ENCODE results near the gene CERS6. TPM values are rescaled to one million over a fixed set of nuclear protein-coding genes. Genes with fewer than 3 reads are reported as not detected.

Gene CERS6
- polyA plus RNA-seq, 1 donor (not counting 4 experiments of a cell fraction or from before 2014, with no cell fraction given), result 19.5 TPM

GRCh38 chr2:168448980-168449379, 7.1 kb upstream of the CERS6 start:
- H3K4me1 ChIP-seq (ENCODE audit: control insufficient read depth, extremely low read depth, insufficient read depth, low read length), result peaks cover 2% of the 10 kb centered on the region
- no peaks in the 10 kb centered on the region for H3K27me3 ChIP-seq (ENCODE audit: control insufficient read depth, extremely low read depth, insufficient read depth, low read length)
- dilution Hi-C loops (cut with MboI; ENCODE audit: extremely low pct_ligation_motif_present, low sequenced_read_pairs), result no loop called here
- FAIRE-seq (no peak), DNase-seq (ENCODE audit: low read depth, low spot score) (no peak)
- H3K4me2 ChIP-seq (ENCODE audit: control insufficient read depth, extremely low read depth, insufficient read depth, low read depth, low read length), result no peak overlapping the region
- H3K79me2 ChIP-seq (ENCODE audit: control insufficient read depth, insufficient read depth, low read length), result no peaks in the 10 kb centered on the region
- H3K9ac ChIP-seq (ENCODE audit: control insufficient read depth, extremely low read depth, insufficient read depth, low read length), result no peak overlapping the region
- H3K27ac ChIP-seq (ENCODE audit: control insufficient read depth, insufficient read depth, low read length), result no peak overlapping the region
- TF ChIP-seq, protein P1, sequence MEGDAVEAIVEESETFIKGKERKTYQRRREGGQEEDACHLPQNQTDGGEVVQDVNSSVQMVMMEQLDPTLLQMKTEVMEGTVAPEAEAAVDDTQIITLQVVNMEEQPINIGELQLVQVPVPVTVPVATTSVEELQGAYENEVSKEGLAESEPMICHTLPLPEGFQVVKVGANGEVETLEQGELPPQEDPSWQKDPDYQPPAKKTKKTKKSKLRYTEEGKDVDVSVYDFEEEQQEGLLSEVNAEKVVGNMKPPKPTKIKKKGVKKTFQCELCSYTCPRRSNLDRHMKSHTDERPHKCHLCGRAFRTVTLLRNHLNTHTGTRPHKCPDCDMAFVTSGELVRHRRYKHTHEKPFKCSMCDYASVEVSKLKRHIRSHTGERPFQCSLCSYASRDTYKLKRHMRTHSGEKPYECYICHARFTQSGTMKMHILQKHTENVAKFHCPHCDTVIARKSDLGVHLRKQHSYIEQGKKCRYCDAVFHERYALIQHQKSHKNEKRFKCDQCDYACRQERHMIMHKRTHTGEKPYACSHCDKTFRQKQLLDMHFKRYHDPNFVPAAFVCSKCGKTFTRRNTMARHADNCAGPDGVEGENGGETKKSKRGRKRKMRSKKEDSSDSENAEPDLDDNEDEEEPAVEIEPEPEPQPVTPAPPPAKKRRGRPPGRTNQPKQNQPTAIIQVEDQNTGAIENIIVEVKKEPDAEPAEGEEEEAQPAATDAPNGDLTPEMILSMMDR (optimal IDR thresholded peaks at IDR 0.05 in 1 of 3, IDR thresholded peaks at IDR 0.05 in 1 of 3, conservative IDR thresholded peaks at IDR 0.05 in 1 of 3; ENCODE audit: extremely low read depth in 1 of 3, insufficient read depth in 2 of 3, low read length in 3 of 3), result no peak
- TF ChIP-seq EZH2 (IDR thresholded peaks at IDR 0.05; ENCODE audit: low read length), result no peak
- H3K4me3 ChIP-seq (ENCODE audit: control insufficient read depth in 2 of 3, extremely low read depth in 1 of 3, insufficient read depth in 2 of 3, low read depth in 1 of 3, low read length in 3 of 3), result no peak overlapping the region
- no peaks in the 10 kb centered on the region for H3K9me3 ChIP-seq (ENCODE audit: control insufficient read depth, low read depth, low read length)
- H3K36me3 ChIP-seq (ENCODE audit: control insufficient read depth in 2 of 2, extremely low read depth in 1 of 2, insufficient read depth in 2 of 2, low read length in 2 of 2), result no peaks in the 10 kb centered on the region
- no peaks in the 10 kb centered on the region for H4K20me1 ChIP-seq (ENCODE audit: control insufficient read depth, extremely low read depth, insufficient read depth, low read length)
- no peaks in the 10 kb centered on the region for H3K9me1 ChIP-seq (ENCODE audit: control insufficient read depth, extremely low read depth, insufficient read depth, low read length)
- H2AFZ ChIP-seq (ENCODE audit: control insufficient read depth, low read length), result no peak overlapping the region

GRCh38 chr2:168449419-168449818, 6.7 kb upstream of the CERS6 start:
- FAIRE-seq, result no peak
- no peaks in the 10 kb centered on the region for H3K36me3 ChIP-seq (ENCODE audit: control insufficient read depth in 2 of 2, extremely low read depth in 1 of 2, insufficient read depth in 2 of 2, low read length in 2 of 2)
- no peaks in the 10 kb centered on the region for H4K20me1 ChIP-seq (ENCODE audit: control insufficient read depth, extremely low read depth, insufficient read depth, low read length)
- dilution Hi-C loops (cut with MboI; ENCODE audit: extremely low pct_ligation_motif_present, low sequenced_read_pairs), result no loop called here
- no peaks in the 10 kb centered on the region for H3K9me1 ChIP-seq (ENCODE audit: control insufficient read depth, extremely low read depth, insufficient read depth, low read length)
- no peak overlapping the region for H3K27ac ChIP-seq (ENCODE audit: control insufficient read depth, insufficient read depth, low read length)
- H3K4me1 ChIP-seq (ENCODE audit: control insufficient read depth, extremely low read depth, insufficient read depth, low read length), result peaks cover 2% of the 10 kb centered on the region
- no peak for TF ChIP-seq EZH2 (IDR thresholded peaks at IDR 0.05; ENCODE audit: low read length)
- TF ChIP-seq, protein P1 (optimal IDR thresholded peaks at IDR 0.05 in 1 of 3, IDR thresholded peaks at IDR 0.05 in 1 of 3, conservative IDR thresholded peaks at IDR 0.05 in 1 of 3; ENCODE audit: extremely low read depth in 1 of 3, insufficient read depth in 2 of 3, low read length in 3 of 3), result no peak
- no peaks in the 10 kb centered on the region for H3K79me2 ChIP-seq (ENCODE audit: control insufficient read depth, insufficient read depth, low read length)
- no peak overlapping the region for H3K4me3 ChIP-seq (ENCODE audit: control insufficient read depth in 2 of 3, extremely low read depth in 1 of 3, insufficient read depth in 2 of 3, low read depth in 1 of 3, low read length in 3 of 3)
- no peak overlapping the region for H3K4me2 ChIP-seq (ENCODE audit: control insufficient read depth, extremely low read depth, insufficient read depth, low read depth, low read length)
- DNase-seq (ENCODE audit: low read depth, low spot score), result no peak
- H3K9me3 ChIP-seq (ENCODE audit: control insufficient read depth, low read depth, low read length), result no peaks in the 10 kb centered on the region
- no peak overlapping the region for H3K9ac ChIP-seq (ENCODE audit: control insufficient read depth, extremely low read depth, insufficient read depth, low read length)
- no peak overlapping the region for H2AFZ ChIP-seq (ENCODE audit: control insufficient read depth, low read length)
- no peaks in the 10 kb centered on the region for H3K27me3 ChIP-seq (ENCODE audit: control insufficient read depth, extremely low read depth, insufficient read depth, low read length)
